Activated CD8-positive, alpha-beta memory T cell treated with anti-CD3 and anti-CD28 coated beads, Interleukin-2, amount 50 U/mL, for 24 hours (primary cell): ENCODE measurements around the gene DDX59.

Experiments
- DNase-seq: peaks from one replicate; pipeline ENCODE4 v3.0.0-alpha.2; 2020; ENCODE audit errors: extremely low read depth

Gene DDX59

DNA sequence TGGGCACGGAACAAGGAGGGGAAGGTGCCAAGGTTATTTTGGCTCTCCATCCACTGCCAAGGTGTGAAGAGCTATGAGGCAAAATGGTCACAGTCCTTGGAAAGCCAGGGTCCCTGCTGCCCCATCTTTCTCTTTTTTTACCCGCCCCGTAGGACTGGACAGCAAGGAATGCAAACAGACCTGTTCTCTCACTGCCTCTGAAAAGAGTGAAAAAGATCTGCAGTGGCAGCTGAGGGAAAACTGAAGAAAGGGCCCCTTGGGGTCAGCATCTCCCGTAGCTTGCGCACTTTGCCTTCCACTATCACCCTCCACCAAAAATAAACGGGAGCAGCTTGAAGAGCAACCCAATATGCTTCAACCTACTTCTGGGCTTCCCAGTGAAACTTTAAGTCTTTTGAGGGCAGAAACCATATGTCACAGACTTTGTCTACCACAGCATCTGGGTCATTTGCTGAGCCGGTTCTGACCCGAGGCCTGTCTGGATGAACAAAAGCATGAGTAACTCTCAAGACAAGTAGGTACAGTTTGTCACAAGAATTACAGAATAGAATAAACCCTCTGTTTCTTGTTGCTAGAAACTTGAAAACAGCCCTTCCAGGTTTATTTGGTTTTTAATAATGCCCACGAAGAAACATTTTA lies 39.7 kb downstream of the DDX59 start:
- no peak for DNase-seq

DNA sequence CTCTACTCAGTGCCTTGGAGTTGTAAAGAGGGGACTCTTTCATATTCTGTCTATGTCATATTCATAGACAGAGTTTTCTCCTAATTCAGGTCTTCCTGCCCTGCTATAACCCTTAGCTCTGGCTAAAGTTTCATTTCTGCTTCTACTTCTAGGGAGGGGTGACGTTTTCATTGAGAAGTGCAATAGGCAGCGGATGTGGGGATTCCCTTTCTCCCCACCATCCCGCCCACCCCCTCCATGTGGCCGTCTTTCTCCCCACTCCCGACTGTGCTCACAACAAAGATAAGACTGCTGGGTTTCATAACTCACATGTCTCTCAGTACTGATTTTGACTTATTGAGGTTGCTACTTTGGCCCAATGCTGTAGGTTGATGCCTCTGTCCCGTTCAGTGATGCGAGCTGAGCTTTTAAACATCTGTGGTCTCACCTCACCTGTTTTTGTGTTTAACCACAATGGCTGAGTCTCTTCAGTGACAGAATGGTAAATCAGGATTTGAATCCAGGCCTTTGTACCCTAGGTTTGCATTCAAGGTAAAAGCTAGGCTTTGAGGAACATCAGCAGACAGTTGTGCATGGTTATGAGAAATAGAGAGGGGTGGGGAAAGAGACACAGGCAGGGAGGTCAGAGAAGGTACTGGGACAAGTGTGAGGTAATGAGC lies 41.4 kb downstream of the DDX59 start:
- DNase-seq, result peak; percentile 29

DNA sequence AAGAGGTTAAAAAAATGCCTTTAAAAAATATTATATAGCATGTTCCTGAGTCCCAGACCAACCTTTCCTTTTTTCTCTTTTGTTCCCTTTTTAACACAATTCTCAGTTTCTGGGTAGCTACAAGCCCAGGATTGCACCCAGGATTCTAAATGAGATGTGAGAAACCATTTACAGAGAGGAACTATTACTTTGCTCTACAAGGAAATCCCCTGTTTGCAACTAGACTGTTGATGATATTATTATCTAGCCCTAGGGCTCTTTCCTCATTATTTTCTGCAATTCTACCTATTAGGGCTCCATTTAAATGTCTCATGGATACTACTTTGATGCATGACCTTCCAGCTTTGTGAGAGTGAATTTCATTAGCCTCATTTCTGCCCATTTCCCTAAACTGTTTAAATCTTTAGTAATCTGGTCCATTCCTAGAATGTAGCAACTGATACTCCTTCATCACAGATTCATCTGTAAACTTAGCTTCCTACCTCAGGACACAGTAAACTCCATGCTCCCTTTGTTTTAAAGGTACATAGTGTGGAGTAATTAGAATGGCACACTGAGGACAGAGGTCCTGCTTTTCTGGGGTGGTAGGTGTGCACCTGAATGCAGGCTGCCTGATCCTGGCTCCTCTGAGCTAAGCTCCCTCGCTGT lies 42.0 kb downstream of the DDX59 start:
- DNase-seq, result no peak

DNA sequence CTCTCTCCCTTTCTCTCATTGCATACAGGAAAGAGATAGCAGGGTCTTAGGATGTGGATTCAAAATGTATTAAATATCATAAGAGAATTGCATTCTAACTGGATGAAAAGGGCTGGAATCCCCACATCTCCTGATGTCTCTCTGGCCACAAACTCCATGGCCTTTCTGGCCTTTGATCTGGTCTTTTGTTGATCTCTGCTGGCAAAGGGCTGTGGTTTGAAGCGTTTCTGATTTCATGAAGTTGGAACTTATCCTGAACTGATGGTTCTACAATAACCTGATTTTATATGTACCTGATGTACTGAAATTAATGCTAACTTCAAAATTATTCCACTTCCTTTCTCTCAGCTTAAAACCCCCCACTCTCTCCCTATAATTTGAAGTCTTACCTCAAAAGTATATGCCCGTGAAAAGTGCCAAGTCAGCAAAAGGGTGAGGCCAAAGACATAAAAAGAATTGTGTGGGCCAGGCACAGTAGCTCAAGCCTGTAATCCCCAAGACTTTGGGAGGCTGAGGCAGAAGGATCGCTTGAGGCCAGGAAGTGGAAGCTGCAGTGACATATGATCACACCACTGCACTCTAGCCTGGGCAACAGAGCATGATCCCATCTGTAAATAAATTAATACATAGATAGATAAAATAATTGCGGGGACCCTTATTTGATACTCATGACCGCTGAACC lies 42.7 kb downstream of the DDX59 start:
- no peak for DNase-seq

DNA sequence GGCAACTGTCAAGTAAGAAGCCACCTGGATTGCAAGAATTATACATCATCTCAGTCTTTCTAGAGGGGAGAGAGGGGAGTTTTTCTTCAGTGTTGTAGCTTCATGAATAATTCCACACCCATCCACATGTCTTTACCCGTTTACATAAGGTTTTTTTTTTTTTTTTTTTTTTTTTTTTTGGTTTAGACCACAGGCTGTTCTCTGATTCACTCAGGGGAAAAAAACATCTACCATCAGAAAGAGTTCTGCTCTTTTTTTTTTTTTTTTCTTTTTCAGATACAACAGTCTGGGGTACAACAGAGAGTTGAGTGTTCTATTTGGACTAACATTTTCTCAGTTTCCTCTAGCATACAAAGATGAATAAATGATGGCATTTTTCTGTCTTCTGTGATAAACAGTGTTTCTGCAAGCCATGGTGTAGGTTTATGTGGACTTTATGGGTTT lies 44.3 kb downstream of the DDX59 start:
- DNase-seq, result no peak

DNA sequence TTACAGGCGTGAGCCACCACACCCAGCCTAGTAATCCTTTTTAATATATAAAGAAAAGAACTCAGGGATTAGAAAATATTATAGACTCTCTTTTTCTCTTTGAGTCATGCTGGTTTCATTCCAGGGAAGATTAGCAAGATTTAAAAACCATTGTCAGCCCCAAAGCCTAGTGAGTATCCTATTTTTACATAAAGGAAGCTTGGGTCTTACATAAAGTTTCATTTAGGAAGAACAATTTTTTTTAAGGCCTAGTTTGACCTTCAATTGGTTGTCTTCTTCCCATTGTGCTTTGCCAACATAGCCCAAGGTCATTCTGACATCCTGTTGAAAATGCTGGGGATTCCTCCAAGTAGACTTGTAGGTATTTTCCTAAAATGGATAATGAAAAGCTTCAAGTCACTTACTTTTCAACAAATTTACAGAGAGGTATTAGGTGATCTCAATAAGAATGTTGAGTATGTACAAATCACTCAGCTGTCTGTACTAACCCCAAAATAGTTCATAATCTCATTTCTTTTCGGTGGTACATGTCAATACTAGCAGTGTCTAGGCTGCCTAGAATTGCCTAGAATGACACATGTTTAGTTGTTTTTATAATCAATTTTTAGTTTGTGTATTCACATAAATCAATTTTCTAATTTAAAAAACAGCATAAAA lies 44.9 kb downstream of the DDX59 start:
- no peak for DNase-seq

DNA sequence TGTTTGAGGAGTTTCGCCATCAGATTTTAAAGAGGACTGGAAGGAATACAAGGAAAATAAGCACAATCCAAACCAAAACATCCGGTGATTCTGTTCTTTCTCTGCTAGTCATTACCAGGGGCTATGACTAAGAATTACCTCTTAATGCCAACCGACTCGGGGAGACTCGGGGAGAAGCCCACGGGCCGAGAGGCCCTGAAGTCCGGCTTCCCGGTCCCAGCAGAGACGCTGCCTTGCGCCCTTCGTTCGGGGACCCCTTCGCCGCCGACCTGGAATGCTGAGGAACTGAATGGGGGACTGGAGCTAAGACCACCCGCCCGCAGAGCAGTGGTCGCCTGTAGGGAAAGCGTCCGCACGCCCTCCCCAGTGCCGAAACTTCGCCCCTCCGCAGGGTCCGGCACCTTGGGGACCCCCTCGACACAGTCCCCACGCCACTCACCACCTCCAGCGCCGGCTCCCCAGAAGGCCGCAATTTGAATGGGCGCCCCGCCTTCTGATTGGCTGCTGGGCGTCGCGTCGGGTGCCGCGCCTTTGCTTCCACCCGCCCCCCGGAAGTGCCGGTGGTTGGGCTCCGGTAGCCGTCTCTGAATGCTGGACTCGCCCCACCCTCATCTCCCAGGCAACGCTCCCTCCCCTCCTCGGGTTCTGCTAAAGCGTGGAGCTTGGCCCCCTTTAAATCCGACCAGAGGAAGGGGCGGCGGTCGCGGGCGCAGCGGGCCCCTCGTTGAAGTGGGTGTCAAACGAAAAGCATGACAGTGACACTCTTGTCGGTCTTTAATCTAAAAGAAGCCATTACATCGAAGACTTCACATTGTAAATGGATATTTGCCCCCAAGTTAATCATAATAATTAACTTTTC lies 49.2 kb downstream of the DDX59 start, which contains the start of gene KIF14:
KIF14 (minus strand) TSS at position 479 of the 859 bp plus-strand sequence. CDS start 2,028 bp downstream, outside the sequence.
- DNase-seq, result peak; percentile 83

DNA sequence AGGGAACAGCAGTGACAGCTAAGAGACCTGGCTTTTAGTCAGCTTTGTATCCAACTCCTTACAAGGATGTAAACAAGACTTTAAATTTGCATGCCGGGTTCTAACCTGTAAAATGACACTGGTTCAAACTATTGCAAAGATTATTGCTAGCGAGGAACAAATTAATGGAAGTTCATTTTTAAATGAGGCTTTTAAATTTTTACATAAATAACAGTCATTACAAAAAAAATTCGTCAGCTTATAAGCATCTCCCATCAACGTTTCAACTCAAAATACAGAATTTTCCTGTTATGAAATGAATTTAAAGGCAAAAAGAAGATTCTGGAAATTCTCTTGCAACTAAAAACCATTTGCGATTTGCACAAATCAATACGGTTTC lies 49.8 kb downstream of the DDX59 start:
- DNase-seq, result no peak

DNA sequence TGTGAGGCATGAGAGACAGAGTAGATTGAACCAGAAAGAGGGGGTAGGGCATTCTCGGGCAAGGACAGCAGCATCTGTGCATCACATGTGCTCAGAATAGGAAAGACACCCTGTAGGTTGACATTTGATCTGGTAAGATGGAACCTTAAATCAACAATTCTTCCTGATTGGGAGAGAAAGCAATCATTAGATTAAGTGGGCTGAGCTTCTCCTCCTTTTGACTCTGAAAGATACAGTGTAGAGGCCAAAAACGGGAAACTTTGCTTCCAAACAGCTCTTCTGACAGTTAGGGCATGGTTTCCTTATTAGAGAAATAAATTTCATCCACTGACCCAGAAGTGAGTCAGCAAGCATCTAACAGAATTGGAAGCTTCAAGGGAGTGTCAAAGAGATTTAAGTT lies 58.9 kb downstream of the DDX59 start:
- DNase-seq, result no peak

DNA sequence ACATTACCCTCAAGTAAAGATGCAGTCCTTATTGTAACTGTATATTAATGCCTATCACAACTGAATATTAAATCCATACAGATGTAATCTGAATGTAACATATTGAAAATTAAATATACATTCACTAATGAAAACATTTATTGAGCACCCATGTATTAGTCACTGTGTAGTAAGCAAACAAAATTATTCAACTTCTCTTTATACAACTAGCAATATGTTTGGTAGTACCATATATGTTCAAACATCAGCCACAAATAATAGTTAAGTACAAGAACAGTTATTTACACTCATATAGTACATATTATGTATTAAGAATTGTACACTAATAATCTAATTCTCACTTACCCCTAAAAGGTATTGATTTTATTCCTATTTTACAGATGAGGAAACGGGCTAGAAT lies 67.1 kb downstream of the DDX59 start:
- no peak for DNase-seq
